Adipocyte (in vitro differentiated cells): ENCODE data around the gene KRT84.

ENCODE experiments used
- DNase-seq: peaks from one replicate; pipeline ENCODE4 v3.0.0-alpha.2; 2015; ENCODE audit warnings: low read depth
- H3K27me3 ChIP-seq: replicated peaks from 2 replicates; pipeline ENCODE4 v1.7.0; 2013; ENCODE audit warnings: mild to moderate bottlenecking, low read length, moderate library complexity; ENCODE audit not compliant: control insufficient read depth, insufficient read depth
- H3K36me3 ChIP-seq: 2 replicates; pipeline ENCODE4 v1.7.0; 2013; ENCODE audit warnings: low read length, mild to moderate bottlenecking, moderate library complexity; ENCODE audit not compliant: control insufficient read depth, insufficient read depth, severe bottlenecking
- H3K4me1 ChIP-seq: 2 replicates; pipeline ENCODE4 v1.7.0; 2013; ENCODE audit warnings: mild to moderate bottlenecking, low read length, moderate library complexity; ENCODE audit not compliant: control insufficient read depth, insufficient read depth
- H3K4me3 ChIP-seq: 2 replicates; pipeline ENCODE4 v1.7.0; 2013; ENCODE audit warnings: mild to moderate bottlenecking, low read length, moderate library complexity
- H3K9ac ChIP-seq: 2 replicates; pipeline ENCODE4 v1.7.0; 2013; ENCODE audit warnings: mild to moderate bottlenecking, low read length, moderate library complexity
- H3K9me3 ChIP-seq: 2 replicates; pipeline ENCODE4 v1.7.0; 2013; ENCODE audit warnings: mild to moderate bottlenecking, low read length, moderate library complexity; ENCODE audit not compliant: control insufficient read depth

The KRT84 gene

GRCh38 chr12:52382854-52383253 is 2.6 kb downstream of the KRT84 start:
- no peaks in the 10 kb centered on the region for H3K9me3 ChIP-seq
- DNase-seq = no peak
- H3K4me1 ChIP-seq = no peaks in the 10 kb centered on the region
- no peaks in the 10 kb centered on the region for H3K36me3 ChIP-seq
- H3K4me3 ChIP-seq = no peak overlapping the region
- H3K27me3 ChIP-seq = peaks cover 63% of the 10 kb centered on the region
- H3K9ac ChIP-seq = no peak overlapping the region

DNA sequence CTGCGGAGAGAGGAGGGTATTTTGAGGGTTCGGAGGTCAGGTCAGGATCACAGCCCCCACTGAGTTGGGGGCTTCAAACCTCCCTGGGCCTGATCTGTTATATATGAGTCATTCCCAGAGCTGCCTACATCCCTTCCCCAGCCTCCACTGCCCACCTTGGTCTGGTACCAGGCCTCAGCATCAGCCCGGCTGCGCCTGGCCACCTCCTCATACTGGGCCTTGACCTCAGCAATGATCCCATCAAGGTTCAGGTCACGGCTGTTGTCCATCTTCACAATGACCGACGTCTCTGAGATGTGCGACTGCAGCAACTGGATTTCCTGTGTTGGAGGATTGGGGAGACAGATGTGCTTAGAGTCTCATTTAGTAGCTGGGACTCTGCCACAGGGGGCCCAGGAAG is 4.2 kb downstream of the KRT84 start:
- Histone ChIP-seq H3K36me3 (no peaks in the 10 kb centered on the region), H3K9me3 (no peaks in the 10 kb centered on the region), H3K9ac (no peak overlapping the region), H3K4me3 (no peak overlapping the region), H3K27me3 (peaks cover 68% of the 10 kb centered on the region), H3K4me1 (no peaks in the 10 kb centered on the region)
- no peak for DNase-seq

- no peaks in the 10 kb centered on the region for H3K9me3 ChIP-seq
- H3K9ac ChIP-seq = no peak overlapping the region
- no peak overlapping the region for H3K4me3 ChIP-seq
- peak; percentile 46 for DNase-seq
- H3K36me3 ChIP-seq = no peaks in the 10 kb centered on the region
- H3K27me3 ChIP-seq = peaks cover 73% of the 10 kb centered on the region
- H3K4me1 ChIP-seq = no peaks in the 10 kb centered on the region
Measured at GRCh38 chr12:52380271-52380694, 5.2 kb downstream of the KRT84 start.

DNA sequence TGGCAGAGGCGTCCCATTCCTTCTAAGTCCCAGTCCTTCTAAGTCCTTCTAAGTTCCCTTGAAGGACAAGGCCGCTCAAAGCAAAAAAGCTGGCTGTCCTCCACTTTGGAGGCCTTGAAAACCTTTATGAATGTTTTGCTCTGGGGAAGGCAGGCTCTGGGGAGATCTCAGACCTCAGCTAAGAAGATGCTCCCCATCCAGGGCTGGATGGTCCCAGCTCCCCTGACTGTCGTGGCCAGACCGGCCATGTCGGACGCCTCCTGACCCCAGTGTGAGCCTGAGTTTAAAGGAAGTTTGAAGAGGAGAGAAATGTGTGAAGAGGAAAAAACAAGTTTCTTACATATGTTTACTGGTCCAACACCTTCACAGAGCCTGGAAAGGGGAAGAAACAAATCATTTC is 5.9 kb downstream of the KRT84 start:
- no peaks in the 10 kb centered on the region for H3K4me1 ChIP-seq
- H3K27me3 ChIP-seq = peaks cover 67% of the 10 kb centered on the region
- H3K4me3 ChIP-seq = no peak overlapping the region
- no peaks in the 10 kb centered on the region for H3K9me3 ChIP-seq
- DNase-seq = no peak
- H3K36me3 ChIP-seq = no peaks in the 10 kb centered on the region
- H3K9ac ChIP-seq = no peak overlapping the region

DNA sequence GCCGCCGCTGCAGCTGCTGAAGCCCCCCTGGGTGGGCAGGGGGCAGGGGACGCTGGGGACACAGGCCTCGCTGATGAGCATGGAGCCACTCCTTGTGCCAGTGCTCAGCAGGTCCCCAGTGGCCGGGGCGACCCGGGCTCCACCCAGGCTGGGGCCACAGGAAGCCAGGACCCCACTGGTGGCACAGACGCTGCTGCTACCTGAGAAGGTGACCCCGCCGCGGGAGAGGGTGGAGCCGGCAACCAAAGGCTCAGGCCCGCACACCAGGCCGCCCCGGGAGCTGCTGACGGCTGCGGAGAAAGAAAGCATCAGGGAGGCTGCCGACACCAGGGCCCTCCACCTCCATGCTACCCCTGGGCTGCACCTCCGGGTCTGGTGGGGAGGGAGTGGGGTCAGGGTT is 7.4 kb downstream of the KRT84 start:
- H3K4me3 ChIP-seq = no peak overlapping the region
- no peaks in the 10 kb centered on the region for H3K36me3 ChIP-seq
- H3K9ac ChIP-seq = no peak overlapping the region
- peaks cover 53% of the 10 kb centered on the region for H3K27me3 ChIP-seq
- H3K4me1 ChIP-seq = no peaks in the 10 kb centered on the region
- no peaks in the 10 kb centered on the region for H3K9me3 ChIP-seq
- no peak for DNase-seq

DNA sequence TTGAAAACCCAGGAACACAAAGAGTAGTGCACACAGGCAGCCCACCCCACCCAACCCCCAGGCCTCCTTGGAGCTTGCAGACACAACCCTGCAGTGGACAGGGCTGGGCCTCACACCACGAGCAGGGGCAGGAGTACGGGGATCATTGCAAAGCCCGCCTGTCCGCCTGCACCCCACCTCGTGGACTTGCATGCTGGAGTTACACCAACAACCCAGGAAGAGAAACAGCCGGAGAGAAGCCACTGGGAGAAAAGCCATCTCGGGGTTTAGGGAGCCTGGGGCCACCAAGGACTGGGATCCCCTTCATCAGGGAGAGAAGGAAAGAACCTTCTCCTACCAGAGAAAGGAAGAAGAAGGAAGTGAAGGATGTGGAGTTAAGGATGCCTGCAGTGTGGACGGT is 8.2 kb downstream of the KRT84 start:
- peaks cover 2% of the 10 kb centered on the region for H3K4me1 ChIP-seq
- no peak overlapping the region for H3K9ac ChIP-seq
- no peaks in the 10 kb centered on the region for H3K36me3 ChIP-seq
- H3K27me3 ChIP-seq = peaks cover 45% of the 10 kb centered on the region
- no peak for DNase-seq
- no peaks in the 10 kb centered on the region for H3K9me3 ChIP-seq
- no peak overlapping the region for H3K4me3 ChIP-seq

- no peaks in the 10 kb centered on the region for H3K9me3 ChIP-seq
- peaks cover 31% of the 10 kb centered on the region for H3K27me3 ChIP-seq
- peak overlapping the region; percentile 23 for H3K4me3 ChIP-seq
- H3K36me3 ChIP-seq = no peaks in the 10 kb centered on the region
- H3K9ac ChIP-seq = peak overlapping the region; percentile 67
- H3K4me1 ChIP-seq = peaks cover 17% of the 10 kb centered on the region
- DNase-seq = peak; percentile 95
Measured at GRCh38 chr12:52372216-52373154, 13.0 kb downstream of the KRT84 start.

- Histone ChIP-seq H3K4me3 (peak overlapping the region; percentile 23), H3K27me3 (peaks cover 27% of the 10 kb centered on the region), H3K4me1 (peaks cover 17% of the 10 kb centered on the region), H3K9ac (peak overlapping the region; percentile 67), H3K36me3 (no peaks in the 10 kb centered on the region), H3K9me3 (no peaks in the 10 kb centered on the region)
- DNase-seq = no peak
Measured at GRCh38 chr12:52371716-52372115, 13.7 kb downstream of the KRT84 start.

GRCh38 chr12:52370926-52371608 is 14.4 kb downstream of the KRT84 start:
- Histone ChIP-seq H3K4me3 (peak overlapping the region; percentile 4), H3K27me3 (peaks cover 27% of the 10 kb centered on the region), H3K4me1 (peaks cover 17% of the 10 kb centered on the region), H3K9ac (peak overlapping the region; percentile 67), H3K36me3 (no peaks in the 10 kb centered on the region), H3K9me3 (no peaks in the 10 kb centered on the region)
- peak; percentile 86 for DNase-seq

DNA sequence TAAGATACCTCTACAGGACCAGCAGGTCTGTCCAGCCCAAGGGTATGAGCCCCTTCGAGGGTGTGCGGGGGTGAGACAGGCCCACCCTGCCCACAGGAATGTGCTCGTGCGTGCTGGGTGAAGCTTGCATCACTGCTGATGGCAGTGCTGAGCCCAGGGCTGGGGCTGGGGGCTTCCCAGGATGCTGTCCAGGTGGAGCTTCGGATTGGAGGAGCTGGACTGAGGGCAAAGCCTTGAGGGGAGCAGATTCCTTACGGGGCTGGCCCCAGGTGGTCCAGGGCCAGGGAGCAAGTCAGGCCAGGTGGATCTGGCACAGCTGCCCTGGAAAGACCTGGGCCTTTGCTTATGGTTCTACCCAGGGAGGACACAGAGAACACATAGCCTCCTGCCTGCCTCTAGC is 15.6 kb downstream of the KRT84 start:
- Histone ChIP-seq H3K9me3 (no peaks in the 10 kb centered on the region), H3K36me3 (no peaks in the 10 kb centered on the region), H3K4me3 (no peak overlapping the region), H3K4me1 (peaks cover 17% of the 10 kb centered on the region), H3K9ac (no peak overlapping the region), H3K27me3 (peaks cover 29% of the 10 kb centered on the region)
- no peak for DNase-seq

DNA sequence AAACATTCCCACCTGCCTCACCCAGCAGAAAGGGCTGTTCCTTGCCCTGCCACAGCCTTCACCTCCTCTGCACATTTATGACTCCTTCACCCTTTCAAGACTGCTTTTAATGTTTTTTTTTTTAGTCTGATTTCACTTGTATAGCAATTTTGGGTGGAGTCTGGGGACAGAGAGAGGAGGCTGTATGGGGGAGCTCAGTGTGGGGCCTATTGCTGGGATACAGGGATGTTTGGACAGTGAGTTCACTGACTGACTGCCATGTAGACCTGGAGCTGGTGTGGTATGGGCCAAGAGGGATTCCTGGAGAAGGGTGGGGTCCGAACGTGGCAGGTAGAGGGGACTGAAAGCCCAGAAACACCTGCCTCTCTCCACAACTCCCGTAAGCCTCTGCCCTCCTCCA is 16.2 kb downstream of the KRT84 start:
- Histone ChIP-seq H3K36me3 (no peaks in the 10 kb centered on the region), H3K9ac (no peak overlapping the region), H3K4me1 (peaks cover 17% of the 10 kb centered on the region), H3K9me3 (no peaks in the 10 kb centered on the region), H3K27me3 (peaks cover 29% of the 10 kb centered on the region), H3K4me3 (no peak overlapping the region)
- no peak for DNase-seq
